ENCODE data around the gene POLR2E.

DNA sequence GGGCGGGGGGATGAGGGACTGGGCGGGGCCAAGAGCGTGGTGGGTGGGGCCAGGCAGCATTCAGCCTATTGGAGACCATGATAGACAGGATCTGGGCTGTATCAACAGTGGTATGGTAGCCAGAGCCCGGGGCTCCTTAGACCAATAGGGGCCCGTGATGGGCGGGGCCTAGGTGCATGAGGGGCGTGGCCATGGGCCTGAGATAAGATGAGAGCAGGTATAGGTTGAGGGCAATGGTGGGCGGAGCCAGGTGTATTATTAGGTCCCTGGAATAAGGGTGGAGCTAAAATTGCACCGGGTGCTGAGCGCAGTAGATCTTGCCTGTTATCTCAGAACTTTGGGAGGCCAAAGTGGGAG lies 50.0 kb downstream of the POLR2E start:
- no peak for TF ChIP-seq EZH2phosphoT487 (IDR thresholded peaks at IDR 0.05; ENCODE audit: insufficient read depth, low read depth)
- TF ChIP-seq EZH2 (IDR thresholded peaks at IDR 0.05; ENCODE audit: insufficient read depth, poor library complexity, severe bottlenecking): no peak
